Stimulated activated CD4-positive, alpha-beta T cell treated with anti-CD3 and anti-CD28 coated beads, Interleukin-12 subunit alpha, Interleukin-12 subunit beta, amount 100 ng/mL, for 4 hours (primary cell): Measurements from ENCODE around the gene MAS1L.

ENCODE experiments used
- DNase-seq: peaks from one replicate; pipeline ENCODE4 v3.0.0-alpha.2; 2020

The MAS1L gene

GRCh38 chr6:29510202-29510601 is 22.4 kb upstream of the MAS1L start:
- no peak for DNase-seq

DNA sequence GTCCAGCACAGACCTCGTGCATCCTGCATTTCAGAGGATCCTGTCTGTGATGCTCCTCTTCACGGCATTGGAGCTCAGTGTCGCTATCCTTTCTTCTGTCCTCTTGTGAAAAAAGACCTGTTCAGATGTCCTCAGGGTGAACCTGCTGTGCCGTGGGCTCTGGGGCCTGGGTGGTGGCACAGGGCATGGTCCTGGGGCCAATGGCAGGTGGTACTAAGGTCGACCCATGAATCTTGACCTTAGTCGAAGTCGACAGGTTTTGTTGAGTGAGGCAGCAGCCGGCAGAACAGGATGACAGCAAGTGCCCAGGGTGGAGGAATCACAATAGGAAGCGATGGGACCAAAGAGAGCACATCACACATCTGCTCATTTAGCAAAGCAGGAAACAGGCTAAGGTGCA is 22.0 kb upstream of the MAS1L start:
- no peak for DNase-seq

DNA sequence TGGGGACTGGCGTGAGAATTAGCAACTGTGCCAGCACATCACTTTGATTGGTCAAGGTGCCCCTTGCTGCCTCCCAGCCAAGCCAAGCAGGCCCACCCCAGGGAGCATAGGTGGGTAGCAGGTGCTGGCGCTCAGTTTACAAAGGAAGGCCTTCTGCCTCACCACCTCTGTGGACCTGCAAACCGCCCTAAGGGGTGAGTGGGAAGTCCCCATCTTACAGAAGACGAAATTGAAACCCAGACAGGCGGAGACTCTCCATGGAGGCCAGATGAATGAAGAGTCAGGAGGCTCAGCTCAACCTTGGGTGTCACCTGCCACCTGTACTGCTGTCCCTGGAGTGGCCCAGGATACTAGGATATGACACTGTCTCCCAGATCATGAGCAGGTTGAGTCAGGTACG is 21.5 kb upstream of the MAS1L start:
- DNase-seq, result no peak

DNA sequence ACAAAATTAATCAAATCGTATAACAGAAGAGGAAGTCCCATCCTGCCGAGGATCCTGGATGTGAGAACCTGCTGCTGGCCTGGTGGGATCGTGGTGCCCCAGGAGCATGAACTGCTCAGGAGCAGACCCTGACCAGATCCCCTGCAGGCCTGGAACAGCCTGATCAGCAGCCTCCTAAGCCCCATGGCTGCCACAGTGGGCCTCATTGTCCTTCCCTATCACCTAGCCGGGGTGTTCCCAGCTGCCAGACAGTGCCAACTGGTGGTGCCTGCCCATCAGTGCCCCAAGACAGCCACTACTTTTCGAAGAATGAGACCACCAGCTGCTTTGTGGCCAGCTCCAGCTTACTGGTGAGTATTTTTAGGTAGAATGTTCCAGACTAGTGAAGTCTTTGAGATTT is 19.6 kb upstream of the MAS1L start:
- DNase-seq, result no peak

DNA sequence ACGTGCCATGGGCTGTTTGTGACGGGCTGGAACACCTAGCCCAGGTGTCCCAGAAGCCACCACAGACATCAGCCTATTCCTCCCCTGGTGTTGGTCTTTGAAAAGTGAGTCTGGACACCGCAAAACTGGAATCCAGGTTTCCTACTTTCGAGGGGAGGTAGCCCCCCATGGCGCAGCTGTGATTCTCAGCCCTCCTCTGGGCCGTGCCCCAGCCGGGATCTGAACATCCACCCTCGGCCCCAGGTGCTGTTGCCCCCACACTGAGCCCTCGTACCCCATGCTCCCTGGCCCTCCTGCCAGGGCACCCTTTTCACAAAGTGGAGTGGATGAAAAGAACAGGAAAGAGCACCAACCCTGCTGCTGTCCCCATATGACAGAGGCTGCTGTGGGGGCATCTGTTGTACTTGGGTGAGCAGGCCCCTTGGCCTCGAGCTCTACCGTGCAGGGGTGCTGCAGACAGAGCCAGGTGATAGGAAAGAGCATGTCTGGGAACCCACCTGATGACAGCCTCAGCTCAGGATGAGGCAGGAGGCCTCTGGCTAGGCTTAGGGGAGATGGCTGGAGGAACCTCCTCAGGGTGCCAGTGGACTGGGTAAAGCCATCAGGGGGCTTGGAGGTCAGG is 18.8 kb upstream of the MAS1L start:
- no peak for DNase-seq

GRCh38 chr6:29505808-29506207 is 18.1 kb upstream of the MAS1L start:
- DNase-seq, result no peak

DNA sequence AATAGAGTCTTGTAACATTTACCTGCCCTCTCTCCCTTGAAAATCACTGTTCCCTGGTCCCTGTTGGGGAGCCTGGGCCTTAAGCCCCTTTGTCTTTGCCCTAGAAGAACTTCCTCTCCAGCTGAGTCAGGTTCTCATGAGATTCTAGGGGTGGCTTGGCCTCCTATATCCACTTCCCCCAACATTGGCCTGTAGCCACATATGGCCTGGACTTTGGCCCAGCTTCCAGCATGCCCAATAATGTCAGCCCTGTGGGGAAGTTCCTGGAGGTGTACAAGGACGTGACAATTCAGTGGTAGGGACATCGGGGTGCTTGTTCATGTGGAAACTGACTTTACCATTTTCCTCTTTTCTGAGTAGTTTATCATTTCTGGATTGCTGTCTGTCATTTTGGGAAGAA is 17.2 kb upstream of the MAS1L start:
- DNase-seq, result no peak

DNA sequence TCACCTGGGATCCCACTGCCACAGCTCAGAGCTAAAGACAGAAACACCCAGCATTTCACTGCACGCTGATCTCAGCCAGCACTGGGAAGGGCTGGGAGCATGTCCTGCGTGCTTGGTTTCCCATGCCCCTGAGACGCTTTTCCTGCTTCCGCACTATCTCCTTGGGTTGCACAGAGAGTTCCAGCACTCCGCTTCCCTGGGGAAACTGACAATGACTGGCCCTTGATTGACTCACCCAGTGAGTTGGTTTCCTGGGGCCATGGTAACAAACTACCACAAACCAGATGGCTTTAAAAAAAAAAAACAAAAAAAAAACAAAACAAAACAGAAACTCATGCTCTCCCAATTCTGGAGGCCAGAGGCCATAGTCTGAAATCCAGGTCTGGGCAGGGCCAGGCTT is 14.8 kb upstream of the MAS1L start:
- DNase-seq, result no peak

GRCh38 chr6:29502181-29502580 is 14.4 kb upstream of the MAS1L start:
- no peak for DNase-seq

DNA sequence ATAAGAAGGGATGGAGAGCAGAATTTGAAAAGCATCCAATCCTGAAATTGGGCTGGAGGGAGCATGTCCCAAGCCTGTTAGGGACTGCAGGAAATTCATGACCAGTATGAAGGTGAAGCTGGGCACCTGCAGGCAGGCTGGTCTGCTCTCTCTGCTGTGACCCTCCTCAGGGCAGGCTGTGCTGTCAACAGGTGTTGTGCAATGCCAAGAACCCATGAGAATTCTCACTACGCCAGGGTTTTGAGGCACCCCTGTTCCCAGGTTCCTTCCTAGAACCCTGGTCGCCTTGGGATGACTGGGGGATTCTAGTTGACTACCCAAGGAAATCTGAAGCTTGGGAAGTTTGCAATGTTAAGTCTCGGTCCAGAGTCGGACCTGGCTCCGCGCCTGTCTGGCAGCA is 13.3 kb upstream of the MAS1L start:
- no peak for DNase-seq

- no peak for DNase-seq
These were observed 12.8 kb upstream of the MAS1L start for GRCh38 chr6:29500594-29500993.

DNA sequence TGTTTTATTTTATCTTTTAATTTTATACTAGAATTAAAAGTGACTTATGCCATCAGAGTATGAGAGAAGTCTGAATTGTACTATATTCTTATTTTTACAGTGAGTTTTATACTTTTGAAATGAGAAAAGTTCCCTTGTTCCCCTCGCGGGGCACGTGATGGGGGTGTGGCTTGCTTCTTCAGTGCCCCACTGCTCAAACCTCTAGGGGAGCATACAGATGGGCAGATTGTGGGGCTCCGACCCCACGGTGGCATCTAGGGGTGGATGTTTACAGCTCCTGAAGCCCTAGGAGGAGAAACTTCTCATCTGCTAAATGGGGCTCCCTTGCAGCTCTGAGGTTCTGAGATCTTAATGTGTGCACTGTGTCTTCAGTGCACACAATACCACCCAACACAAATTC is 11.9 kb upstream of the MAS1L start:
- no peak for DNase-seq

DNA sequence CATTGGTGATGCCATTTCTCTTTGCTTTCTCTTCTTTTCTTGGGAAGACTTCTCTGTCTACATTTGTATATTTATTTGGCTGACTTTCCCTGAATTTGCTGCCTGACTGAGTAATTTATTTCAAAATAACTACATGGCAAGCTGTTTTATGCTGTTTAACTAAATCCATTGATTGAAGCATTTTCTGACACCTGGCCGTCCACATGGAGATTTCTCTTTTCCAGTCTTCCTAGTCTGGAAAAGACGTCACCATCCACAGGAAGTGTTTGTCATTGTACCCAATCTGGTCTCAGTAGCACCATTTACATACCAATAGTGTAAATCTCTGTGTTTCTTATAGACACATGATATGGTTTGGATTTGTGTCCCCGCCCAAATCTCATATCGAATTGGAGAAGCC is 9.2 kb upstream of the MAS1L start:
- no peak for DNase-seq

- no peak for DNase-seq
These were observed 7.8 kb upstream of the MAS1L start for GRCh38 chr6:29495571-29495970.

GRCh38 chr6:29494131-29494530 is 6.4 kb upstream of the MAS1L start:
- DNase-seq, result no peak

GRCh38 chr6:29493261-29493660 is 5.5 kb upstream of the MAS1L start:
- DNase-seq, result no peak

DNA sequence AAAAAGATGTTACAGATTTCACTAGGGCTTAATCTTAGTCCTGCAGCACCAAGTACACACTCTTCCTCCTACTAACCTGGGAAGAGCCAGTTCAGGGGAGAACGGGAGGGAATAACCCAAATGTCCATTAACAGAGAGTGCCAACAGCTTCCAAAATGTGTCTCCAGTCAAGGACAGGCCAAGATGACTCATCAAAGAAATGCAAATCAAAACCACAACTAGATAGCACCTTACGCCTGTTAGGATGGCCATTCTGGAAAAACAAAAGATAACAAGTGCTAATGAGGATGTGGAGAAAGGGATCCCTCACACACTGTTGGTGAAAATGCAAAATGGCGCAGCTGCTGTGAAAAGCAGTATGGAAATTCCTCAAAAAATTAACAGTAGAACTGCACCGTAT is 3.8 kb upstream of the MAS1L start:
- no peak for DNase-seq

DNA sequence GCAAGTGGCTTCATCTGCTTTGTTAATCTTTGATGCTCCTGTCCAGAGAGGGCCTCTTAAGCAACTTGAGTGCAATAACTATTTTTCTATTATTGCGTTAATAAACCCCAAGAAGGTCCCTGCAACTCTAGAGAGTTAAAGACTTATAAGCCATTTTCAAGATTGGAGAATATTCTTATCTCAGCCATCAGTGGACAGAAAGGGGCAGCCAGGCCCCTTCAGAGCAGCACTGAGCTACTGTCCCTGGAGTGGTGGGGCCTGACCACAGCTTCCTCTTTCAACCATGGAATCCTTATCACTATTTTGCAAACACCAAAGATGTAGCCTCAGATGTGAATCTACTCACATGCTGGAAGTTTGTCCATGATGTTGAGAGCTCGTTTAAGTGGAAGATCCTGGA is 2.8 kb upstream of the MAS1L start:
- no peak for DNase-seq

DNA sequence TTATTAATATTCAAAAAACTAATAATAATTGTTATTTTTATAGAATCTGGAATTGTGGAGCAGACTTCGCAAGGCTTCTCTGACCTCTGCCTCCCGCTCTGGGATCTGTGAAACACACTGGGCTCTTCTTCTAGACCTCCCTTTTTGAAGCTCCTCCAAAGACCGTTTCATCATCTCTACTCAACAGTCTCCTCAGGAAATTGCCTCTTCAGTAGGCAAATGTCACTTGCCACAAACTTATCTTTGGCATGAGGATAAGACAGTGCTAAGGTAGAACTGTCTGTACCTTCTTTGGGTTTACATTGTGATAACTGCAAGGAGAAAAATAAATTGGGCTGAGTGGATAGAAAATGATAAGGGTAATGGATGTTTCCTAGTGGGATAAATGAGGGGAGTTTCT is 2.3 kb upstream of the MAS1L start:
- no peak for DNase-seq

GRCh38 chr6:29489286-29489685 is 1.5 kb upstream of the MAS1L start:
- no peak for DNase-seq

DNA sequence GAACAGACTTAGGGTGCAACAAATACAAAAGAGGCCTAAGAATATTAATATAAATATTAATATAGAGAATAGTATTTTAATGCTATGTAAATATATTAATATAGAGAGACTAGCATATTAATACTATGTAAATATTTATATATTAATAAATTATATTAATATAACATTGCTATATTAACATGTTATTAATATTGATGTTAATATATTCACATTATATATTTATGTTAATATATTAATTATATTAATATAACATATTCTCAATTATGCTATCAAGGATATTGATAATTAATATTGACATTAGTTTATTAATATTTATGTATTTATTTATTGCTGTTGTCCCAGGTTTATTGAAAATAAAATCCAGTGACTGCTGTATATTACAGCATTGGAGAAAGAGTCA is 1.1 kb upstream of the MAS1L start:
- no peak for DNase-seq

- DNase-seq, result no peak
These were observed 625 bp downstream of the MAS1L start for GRCh38 chr6:29487131-29487530.

DNA sequence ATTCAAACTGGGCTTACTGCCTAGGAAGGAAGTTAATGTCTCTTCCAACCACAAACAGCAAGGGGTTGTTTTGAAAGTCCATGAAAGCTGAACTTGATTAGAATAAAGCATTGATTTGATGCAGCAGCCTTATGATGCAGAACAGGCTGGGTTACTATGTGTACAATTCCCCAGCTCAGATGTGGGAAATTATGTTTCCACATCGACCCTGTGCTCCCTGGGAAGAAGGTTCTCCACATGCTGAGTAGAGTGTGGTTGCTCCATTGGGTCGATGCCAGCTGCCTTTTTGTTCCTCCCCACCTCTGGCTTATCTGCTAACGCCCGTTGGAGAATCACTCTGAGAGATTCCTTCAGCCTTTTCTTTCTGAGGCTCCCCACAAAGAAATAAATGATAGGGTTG is 1.2 kb downstream of the MAS1L start:
- no peak for DNase-seq

- no peak for DNase-seq
These were observed 4.0 kb downstream of the MAS1L start for GRCh38 chr6:29483735-29484134.

DNA sequence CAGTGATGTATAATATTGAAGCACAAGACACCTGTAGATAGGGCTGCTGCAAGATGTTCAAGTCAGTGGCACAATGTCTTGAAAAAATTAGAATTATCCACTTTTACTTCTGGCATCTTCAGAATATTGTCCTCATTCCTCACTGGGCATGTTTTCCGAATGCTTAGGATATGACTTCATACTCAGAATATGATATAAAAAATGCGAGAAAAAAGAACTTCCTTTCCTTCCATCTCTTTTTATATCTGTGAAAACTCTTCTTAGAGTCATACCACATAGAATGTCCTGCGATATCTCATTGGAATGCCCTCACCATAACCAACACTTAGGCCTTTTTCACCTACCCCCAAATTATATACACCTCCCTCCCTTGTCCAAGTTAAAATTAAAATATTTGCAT is 4.6 kb downstream of the MAS1L start:
- no peak for DNase-seq

DNA sequence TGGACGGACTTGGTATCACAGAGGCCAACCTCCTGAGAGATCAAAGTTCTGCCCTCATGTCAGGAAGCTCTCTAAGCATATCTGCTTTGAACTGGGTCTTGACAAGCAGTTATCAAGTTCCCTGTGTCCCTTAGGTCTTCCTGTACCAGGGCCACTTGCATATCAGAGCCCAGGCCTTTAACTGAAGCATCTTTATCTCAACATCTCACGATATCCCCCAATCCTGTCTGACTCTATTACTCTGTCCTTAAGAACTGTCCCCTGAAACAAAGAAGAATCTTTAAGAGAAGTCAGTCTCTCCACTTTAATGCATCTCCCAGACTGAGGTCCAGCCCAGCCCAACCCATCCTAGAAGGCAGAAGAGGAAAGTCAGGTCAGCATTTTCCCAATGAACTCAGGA is 8.2 kb downstream of the MAS1L start:
- DNase-seq, result no peak
